OCI-LY3 (cell line): ENCODE measurements around the gene ZNF121.

Experiments used
- H2AFZ ChIP-seq: fragments of 200-600, 300-600 bp; shearing (Covaris generic); 2 replicates; pipeline ENCODE4 v1.6.0; 2014; ENCODE audit warnings: antibody characterized with exemption, low read depth, low read length
- H3K27ac ChIP-seq: fragments of 200-600, 300-600 bp; sonication (generic); 2 replicates; pipeline ENCODE4 v1.5.1; 2014; ENCODE audit warnings: mild to moderate bottlenecking, low read length, moderate library complexity, mixed read lengths
- H3K27me3 ChIP-seq: fragments of 200-600, 300-600 bp; sonication (generic); 2 replicates; pipeline ENCODE4 v1.6.1; 2014; ENCODE audit warnings: low read depth, low read length, mixed read lengths
- H3K36me3 ChIP-seq: fragments of 200-600, 300-600 bp; sonication (generic); replicated peaks from 2 replicates; pipeline ENCODE3; 2014; ENCODE audit warnings: low read depth, low read length, mixed read lengths
- H3K4me1 ChIP-seq: fragments of 300-600, 200-600 bp; sonication (generic); 2 replicates; pipeline ENCODE4 v1.6.1; 2014; ENCODE audit warnings: low read length, mixed read lengths
- H3K4me2 ChIP-seq: fragments of 200-600, 300-600 bp; sonication (generic); 2 replicates; pipeline ENCODE4 v1.6.1; 2014; ENCODE audit warnings: low read length, mixed read lengths
- H3K4me3 ChIP-seq: fragments of 300-600, 200-600 bp; sonication (generic); 2 replicates; pipeline ENCODE4 v1.5.1; 2014; ENCODE audit warnings: antibody characterized with exemption, mild to moderate bottlenecking, low read length, moderate library complexity
- H3K79me2 ChIP-seq: fragments of 300-600, 200-600 bp; shearing (Covaris generic); 2 replicates; pipeline ENCODE4 v1.6.1; 2014; ENCODE audit warnings: mild to moderate bottlenecking, low read length, mixed read lengths
- H3K9ac ChIP-seq: fragments of 300-600, 200-600 bp; shearing (Covaris generic); 2 replicates; pipeline ENCODE4 v1.6.0; 2014; ENCODE audit warnings: mild to moderate bottlenecking, low read length, moderate library complexity
- H3K9me3 ChIP-seq: fragments of 200-600, 300-600 bp; shearing (Covaris generic); 2 replicates; pipeline ENCODE4 v1.6.1; 2014; ENCODE audit warnings: low read length, mixed read lengths; ENCODE audit not compliant: insufficient read depth
- H4K20me1 ChIP-seq: fragments of 200-600, 300-600 bp; sonication (generic); 2 replicates; pipeline ENCODE4 v1.6.1; 2016; ENCODE audit warnings: low read length, mixed read lengths; ENCODE audit not compliant: insufficient read depth
- CTCF ChIP-seq: fragments of 200-600, 300-600 bp; sonication (generic); IDR thresholded peaks from 2 replicates; pipeline ENCODE4 v1.5.1; 2014; ENCODE audit warnings: antibody characterized with exemption, low read length, low read depth
- EZH2phosphoT487 ChIP-seq: fragments of 200-600 bp; shearing (Covaris generic); IDR thresholded peaks from 2 replicates; pipeline ENCODE4 v1.6.1; 2018; ENCODE audit warnings: antibody characterized with exemption, mixed run types, low read depth

Gene ZNF121

GRCh38 chr19:9580728-9581127, 3.6 kb downstream of the ZNF121 start:
- no peak for TF ChIP-seq EZH2phosphoT487
- no peak for TF ChIP-seq CTCF
- Histone ChIP-seq H3K79me2 (peaks cover 89% of the 10 kb centered on the region), H3K4me1 (peaks cover 4% of the 10 kb centered on the region; the same call in 1 of the 2 replicates), H4K20me1 (peaks cover 51% of the 10 kb centered on the region), H3K27ac (no peak overlapping the region), H3K4me3 (no peak overlapping the region), H3K27me3 (no peaks in the 10 kb centered on the region), H3K9me3 (peaks cover 43% of the 10 kb centered on the region), H2AFZ (no peak overlapping the region), H3K36me3 (peaks cover 66% of the 10 kb centered on the region), H3K9ac (no peak overlapping the region), H3K4me2 (no peak overlapping the region)

GRCh38 chr19:9570255-9570654, 14.0 kb downstream of the ZNF121 start:
- H3K27ac ChIP-seq, result no peak overlapping the region
- no peak overlapping the region for H3K9ac ChIP-seq
- H3K9me3 ChIP-seq, result peaks cover 78% of the 10 kb centered on the region
- no peaks in the 10 kb centered on the region for H3K27me3 ChIP-seq
- peaks cover 94% of the 10 kb centered on the region for H3K79me2 ChIP-seq
- H3K4me1 ChIP-seq, result no peaks in the 10 kb centered on the region
- TF ChIP-seq CTCF (no peak), EZH2phosphoT487 (no peak)
- H3K4me3 ChIP-seq, result no peak overlapping the region
- peaks cover 100% of the 10 kb centered on the region for H3K36me3 ChIP-seq
- no peak overlapping the region for H2AFZ ChIP-seq
- H3K4me2 ChIP-seq, result no peak overlapping the region
- peaks cover 44% of the 10 kb centered on the region for H4K20me1 ChIP-seq

- TF ChIP-seq CTCF, result no peak; the same call in 1 of the 2 replicates
- no peak for TF ChIP-seq EZH2phosphoT487
- Histone ChIP-seq H2AFZ (no peak overlapping the region), H3K36me3 (peaks cover 99% of the 10 kb centered on the region), H3K4me3 (no peak overlapping the region), H3K79me2 (peaks cover 86% of the 10 kb centered on the region), H3K27ac (no peak overlapping the region), H3K9ac (no peak overlapping the region), H3K4me1 (no peaks in the 10 kb centered on the region), H3K27me3 (no peaks in the 10 kb centered on the region), H3K9me3 (peaks cover 69% of the 10 kb centered on the region), H3K4me2 (no peak overlapping the region), H4K20me1 (peaks cover 12% of the 10 kb centered on the region)
These were observed 17.6 kb downstream of the ZNF121 start for GRCh38 chr19:9566729-9567128.

- Histone ChIP-seq H3K4me1 (no peaks in the 10 kb centered on the region), H3K4me2 (no peak overlapping the region), H2AFZ (no peak overlapping the region), H3K4me3 (no peak overlapping the region), H3K9ac (no peak overlapping the region), H4K20me1 (peaks cover 5% of the 10 kb centered on the region), H3K9me3 (peaks cover 63% of the 10 kb centered on the region), H3K27ac (no peak overlapping the region), H3K36me3 (peaks cover 99% of the 10 kb centered on the region), H3K79me2 (peaks cover 80% of the 10 kb centered on the region), H3K27me3 (no peaks in the 10 kb centered on the region)
- TF ChIP-seq EZH2phosphoT487 (no peak), CTCF (no peak)
These were observed 18.2 kb downstream of the ZNF121 start for GRCh38 chr19:9565900-9566705.
